ENCODE results near the gene SYT6.

SYT6 gene

DNA sequence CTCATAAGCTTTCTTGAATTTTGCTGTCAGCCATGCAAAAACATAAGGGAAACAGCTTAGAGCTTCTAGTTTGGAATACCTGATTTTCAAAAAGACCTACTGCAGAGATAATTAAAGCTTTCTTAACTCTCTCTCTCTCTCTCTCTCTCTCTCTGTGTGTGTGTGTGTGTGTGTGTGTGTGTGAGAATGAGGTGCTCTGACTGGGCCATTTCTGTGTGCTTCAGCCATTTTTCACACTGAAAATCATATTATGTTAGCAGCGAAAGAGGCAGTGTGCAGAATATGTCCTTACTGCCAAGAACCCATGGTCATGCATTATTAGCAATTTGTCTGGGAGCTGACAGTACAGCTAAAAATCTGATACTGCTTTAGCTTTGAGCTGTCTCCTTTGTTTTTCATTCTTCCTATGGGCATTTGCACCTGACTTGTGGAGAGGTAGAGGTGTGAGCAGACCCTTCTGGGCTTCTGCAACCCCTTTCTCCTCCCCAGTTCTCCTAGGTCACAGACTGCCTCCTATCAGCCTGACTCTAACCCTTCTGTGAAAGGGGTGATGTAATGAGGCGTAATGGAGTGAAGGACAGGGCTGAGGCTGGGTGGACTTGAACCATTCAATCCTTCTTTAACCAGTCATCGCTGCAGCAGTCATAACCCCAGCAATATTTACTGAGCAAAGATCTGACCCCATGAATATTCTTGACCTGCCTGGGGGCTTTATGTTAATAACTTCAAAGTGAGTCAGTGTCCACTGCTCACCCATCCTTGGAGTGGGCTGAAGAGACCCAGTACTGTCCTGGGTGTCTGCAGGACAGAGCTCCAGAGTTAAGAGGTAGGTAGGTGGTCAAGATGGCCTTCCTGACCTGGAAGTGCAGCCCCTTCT, 61.2 kb downstream of the SYT6 start:
- no peak for DNase-seq (ENCODE audit: low spot score)

DNA sequence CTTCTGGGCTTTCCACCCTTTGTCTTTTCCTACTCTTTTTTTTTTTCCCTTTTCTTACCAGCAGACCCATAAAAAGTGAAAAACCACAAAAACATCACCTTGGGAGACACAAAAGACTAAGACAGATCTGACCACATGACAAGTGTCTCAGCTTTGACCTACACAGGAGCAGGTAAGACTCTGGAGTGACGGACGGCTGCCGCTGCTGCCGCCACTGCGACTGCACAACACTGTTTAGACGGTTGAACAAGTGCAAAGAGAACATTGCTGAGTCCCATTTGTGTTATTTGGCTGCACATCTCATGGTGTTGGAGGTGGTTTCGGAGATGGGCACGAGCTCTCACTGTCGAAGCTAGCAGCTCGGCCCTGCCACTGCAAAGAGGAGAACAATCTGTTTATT, 62.0 kb downstream of the SYT6 start:
- DNase-seq (ENCODE audit: low spot score), result no peak

DNA sequence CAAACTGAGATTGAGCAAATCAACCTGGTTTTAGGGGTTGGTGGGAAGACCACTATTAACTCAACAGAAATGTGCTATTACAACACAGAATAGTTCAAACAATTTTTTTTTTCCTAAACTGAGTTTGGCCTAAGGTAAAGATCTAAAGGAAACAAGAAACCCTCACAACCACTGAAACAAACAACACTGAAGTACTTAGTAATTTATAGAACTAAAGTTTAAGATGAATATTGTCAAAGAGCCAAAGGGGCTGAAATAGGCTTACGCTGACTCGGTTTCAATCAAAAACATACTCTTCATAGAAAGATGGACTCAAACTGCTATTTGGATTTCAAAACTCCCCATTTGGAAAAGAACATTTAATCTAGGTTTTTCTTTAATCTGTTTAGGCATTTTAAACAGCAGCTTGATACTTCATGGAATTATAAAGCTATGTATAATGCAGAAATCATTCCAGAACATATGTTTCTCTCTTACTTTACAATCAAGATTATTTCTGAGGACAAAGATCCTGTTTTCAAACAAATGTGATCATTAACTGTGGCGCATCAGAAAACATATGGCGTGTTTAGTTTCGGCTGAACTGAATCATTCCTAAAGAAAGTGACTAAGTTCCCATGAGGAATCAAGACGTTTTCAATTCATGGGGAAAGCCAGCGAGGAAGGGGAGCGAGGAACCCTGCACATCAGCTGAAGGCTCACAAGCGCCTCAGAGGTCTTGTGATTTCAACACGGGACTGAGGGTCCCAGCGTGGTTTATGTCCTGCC, 62.7 kb downstream of the SYT6 start:
- no peak for DNase-seq (ENCODE audit: low spot score)

DNA sequence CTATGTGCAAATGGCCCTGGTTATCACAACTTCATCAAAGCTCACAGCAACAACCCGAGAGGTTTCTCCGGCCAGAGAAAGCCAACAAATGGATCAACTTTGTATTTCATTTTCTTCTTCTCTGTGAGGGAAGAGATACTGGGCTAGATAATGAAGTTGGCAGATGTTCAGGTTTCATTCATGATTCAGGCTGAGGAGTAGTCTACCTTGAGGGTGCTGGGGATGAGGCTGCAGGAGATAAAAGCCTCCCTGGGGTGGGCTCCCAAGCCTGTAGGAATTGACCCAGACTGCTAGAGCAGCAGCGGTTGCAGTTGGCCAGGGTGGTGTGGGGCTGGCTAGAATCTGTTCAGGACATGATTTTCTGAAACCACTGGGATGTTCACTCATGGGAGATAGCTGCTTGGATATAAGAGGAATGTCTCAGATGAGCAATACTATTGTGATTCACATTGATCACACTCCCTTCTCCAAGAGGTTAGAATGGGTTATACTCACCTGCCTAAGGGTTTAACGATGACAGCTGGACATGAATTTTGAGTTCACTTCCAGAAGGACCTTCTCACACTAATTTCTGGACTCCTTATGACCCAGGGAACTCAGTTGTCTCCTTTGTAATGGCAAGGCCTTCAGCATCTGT, 64.0 kb downstream of the SYT6 start:
- DNase-seq (ENCODE audit: low spot score), result no peak

DNA sequence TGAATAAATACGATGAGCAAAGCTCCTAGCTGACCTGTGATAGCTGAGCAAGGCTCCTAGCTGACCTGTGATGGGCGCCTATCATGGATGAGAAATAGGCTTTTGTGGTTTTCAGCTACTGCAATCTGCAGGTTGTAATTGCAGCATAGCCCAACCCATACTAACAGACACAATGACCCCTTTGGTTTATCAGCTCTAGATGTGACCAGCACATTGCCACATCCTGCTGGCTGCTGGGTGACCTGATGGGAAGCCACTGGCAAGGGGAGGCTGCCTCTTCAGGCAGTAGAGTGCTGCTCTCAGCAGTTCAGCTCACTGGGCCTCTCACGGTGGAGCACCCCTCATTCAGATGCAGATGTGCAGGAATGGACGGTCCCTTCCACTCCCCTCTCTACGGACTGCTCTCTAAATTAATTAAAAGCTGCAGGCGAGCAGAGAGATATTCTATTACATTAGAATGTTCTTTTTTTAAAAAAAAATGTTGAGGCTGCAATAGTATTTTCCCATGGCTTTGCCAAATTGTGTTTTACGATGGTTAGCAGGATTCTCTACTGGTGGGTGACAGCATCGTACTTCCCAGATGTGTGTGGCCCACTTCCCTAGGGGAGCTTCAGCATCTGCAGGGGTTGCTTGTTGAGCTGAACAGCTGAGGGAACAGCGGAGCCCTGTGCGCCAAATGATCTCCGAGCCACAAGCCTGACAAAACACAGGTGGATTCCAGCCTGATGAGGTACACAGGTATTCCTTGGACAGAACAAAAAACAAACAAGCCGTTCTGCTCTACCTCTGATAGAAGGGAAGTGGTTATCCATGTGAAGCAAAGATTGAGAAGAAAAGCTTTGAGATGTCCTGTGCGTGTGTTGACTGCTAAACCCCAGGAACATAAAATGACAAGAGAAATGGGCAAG, 65.0 kb downstream of the SYT6 start:
- DNase-seq (ENCODE audit: low spot score), result peak; percentile 40

DNA sequence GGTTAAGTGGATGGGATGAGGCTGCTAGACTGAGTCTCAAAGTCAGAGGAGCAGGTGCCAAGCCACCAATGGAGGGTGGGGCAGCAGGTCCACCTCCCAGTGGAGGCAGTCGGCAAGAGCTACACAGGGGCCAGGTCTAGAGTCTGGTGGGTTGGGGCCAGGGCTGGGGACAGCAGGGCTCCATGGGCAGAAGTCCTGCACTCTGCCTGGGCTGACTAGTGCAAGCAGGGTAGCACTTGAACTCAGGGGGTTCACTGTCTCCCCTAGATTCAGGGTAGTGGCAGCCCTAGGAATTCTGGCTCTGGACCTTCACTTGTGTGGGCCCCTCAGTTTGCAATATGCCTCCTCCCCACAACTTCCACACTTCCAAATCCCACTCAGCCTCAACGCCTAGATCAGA, 66.2 kb downstream of the SYT6 start:
- no peak for DNase-seq (ENCODE audit: low spot score)

DNA sequence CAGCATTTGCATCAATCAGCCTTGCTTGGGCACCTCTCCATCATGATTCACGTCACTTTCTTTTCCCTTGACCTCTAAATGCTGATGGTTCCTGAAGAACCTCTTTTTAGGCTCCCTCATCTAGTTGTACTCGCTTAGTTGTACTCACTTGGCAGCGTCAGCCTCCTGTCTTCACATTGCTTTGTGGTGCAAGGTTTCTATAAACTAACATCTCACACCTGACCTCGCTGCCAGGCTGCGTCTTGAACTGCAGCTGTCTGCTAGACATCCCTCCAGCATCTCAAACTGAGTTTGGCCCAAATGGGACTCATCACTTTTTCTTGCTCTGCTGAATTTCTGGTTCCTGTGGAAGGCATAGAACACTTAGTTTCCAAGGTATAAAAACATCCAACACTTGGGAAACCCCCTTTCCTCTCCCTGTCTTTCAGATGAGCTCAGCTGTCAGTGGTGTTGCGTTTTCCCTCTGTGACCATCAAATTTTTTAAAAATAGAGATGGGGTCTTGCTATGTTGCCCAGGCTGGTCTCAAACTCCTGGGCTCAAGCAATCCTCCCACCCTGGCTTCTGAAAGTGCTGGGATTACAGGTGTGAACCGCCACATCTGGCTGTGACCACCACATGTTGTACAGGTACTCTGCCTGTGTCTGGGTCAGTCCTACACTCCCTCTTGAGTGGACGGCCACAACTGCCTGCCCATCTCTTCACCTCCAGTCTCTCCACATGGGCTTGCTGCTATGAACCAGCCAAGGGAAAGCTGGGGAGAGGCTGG, 66.9 kb downstream of the SYT6 start:
- DNase-seq (ENCODE audit: low spot score), result no peak

DNA sequence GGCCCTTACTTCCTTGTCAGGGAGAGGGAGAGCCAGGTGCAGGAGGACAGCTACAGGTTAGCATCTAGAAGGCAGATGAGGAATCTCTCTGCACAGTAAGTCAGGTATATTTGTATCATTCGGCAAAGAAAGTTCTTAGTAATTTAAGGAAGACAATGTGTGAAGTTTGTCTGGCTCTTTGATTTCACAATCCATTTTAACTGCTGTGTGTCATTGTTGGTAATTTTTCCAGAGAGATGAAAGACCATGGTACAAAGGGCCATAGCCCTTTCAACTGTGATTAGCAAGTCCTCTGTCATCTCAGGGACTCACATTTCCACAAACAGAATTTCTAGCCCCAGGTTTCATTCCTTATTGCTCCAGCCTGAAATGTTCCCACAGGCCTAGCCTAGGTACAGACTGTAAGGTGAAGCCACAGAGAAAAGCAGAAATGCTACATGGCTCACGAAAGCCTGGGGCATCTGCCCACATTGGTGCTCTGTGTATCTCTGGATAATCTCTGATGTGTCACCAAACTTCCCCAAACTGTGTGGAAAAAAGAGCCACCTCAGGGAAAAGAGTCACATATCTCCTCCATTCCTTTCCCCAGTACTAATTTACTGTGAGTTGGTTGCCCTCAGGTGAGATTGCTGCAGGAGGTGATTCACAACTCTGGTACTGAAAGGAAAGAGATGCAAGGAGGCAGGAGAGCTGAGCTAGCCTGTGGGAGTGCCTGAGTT, 70.6 kb downstream of the SYT6 start:
- DNase-seq (ENCODE audit: low spot score), result no peak

DNA sequence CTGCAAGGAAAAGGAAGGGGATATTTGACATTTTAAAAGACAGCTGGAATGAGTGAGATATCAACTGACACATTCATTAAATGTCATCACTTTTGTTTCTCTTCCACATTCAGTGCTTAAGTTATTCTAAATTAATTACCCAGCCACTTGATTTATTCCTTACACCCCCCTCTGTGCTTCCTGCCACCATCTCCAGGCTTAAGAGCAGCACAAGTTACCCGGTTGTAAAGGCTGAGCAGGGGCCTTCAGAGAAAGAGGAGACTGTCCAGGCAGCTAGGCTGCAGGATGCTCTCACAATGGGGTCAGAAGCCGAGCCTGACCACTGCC, 71.4 kb downstream of the SYT6 start:
- no peak for DNase-seq (ENCODE audit: low spot score)

DNA sequence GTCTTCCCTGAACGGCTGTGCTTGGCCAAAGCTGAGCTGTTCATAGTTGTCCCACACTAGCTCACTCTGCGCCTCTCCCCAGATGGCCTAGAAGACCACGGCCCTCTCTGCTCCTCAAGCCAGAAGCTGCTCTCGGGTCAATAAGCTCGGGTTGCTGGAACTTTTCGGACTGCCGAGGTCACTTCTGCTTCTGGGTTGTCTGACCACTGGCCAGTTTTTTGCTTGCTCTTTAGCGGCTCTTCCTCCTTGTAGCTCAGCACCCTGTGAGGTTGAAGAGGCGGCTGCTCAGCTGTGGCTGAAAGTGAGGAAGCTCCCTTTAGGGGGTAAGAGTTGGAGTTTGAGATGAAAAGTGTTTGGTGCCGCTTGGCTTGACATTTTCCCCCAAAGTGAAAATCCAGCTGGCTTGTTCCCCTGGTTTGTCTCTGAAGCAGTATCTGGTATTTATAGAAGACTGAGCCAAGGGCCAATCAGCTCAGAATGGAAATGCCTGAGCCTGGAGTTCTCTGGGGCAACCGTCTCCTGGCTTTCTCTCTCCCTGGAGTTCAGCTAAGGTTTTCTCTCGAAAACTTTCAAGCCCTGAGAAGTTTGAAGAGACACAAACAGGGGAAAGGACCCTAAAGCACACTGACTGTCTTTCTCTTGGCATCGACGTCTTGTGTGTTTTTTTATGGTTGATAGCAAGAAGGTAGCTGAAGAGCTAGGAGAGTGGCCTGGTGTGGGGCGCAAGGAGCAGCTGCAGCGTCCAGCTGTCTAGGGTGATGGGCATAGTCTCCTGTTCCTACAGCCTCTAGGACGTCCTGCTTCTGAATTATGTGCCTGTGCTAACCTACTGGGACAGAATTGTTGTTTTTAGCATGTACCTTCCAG, 72.0 kb downstream of the SYT6 start:
- DNase-seq (ENCODE audit: low spot score), result no peak

DNA sequence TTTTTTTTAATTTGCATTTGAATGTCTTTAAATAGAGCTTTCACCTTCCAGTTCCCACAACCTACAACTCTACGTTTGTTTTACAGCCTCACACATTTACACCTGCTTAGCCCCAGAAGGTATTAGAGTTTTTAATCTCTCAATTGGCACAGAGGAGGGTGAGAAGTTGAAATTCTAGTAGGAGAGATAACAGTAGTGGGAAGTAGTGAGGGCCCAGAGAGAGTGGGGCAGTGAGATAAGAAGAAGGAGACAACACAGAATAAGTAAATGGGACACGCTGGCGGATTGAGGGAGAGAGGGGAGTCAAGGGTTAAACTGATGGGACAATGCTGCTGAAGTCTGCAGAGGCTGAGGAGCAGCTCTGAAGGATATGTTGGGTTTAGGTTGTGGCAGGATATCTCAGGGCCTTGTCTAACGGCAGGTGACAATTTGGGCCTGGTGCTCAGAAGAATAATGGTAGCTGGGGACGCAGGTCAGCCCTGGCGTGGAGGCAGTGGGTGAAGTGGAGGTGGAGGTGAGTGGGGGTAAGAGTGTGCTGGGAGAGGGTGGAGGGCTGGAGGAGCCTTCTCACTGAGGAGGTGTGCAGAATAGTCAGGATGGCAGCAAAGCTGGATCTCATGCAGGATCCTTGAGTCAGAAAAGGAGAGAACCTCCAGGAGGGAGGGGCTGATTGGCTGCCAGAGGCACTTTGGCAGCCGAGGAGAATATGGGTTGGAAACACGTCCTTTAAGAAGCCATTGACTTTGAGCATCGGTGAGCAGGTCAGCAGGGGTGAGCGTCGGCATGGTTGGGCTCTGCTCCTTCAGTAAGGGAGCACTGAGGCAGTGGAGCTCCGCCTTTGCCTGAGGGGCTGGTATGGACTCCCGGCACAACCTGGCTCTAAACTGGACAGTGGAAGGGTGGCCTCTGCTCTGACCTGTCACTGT, 72.9 kb downstream of the SYT6 start:
- DNase-seq (ENCODE audit: low spot score), result no peak

DNA sequence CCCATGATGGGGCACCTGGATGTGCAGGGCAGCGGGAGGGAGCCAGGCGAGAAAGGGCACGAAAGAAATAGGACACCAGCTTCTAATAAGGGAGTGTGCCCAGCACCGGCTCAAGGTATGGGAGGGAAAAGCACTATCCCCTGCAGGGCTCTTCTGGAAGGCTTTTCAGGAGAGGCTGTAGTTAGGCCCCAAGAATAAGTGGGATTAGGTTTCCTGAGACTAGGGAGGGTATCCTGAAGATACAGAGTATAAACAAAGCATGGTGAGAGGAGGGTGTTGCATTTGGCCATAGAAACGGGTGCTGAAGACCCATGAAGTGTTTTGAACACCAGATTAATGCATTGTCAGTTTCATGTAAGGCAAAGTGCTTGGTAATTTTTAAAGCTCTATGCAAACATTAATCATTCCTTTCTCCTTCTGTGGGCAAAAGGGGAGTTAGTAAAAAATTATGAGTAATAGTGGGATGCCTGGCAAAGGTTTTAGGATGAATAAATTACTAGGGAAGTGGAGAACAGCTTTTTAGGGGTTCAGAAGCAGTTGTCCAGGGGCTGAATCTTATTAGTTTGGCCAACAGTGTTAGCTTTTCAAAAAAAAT, 74.0 kb downstream of the SYT6 start:
- no peak for DNase-seq (ENCODE audit: low spot score)

DNA sequence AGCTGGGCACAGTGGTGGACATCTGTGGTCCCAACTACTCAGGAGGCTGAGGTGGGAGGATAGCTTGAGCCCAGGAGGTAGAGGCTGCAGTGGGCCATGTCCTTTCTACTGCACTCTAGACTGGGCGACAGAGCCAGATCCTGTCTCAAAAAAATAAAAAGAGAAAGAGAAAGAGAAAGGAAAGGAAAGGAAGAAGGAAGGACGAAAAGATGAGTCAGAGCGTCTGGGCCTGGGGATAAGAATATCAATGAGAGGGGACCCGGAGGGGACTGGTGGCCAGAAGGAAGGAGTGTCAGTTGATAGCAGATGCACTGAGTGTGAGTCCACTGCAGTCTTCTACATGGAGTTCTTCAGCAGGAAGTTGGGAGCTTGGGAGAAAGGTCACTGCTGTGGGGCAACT, 75.6 kb downstream of the SYT6 start:
- no peak for DNase-seq (ENCODE audit: low spot score)

DNA sequence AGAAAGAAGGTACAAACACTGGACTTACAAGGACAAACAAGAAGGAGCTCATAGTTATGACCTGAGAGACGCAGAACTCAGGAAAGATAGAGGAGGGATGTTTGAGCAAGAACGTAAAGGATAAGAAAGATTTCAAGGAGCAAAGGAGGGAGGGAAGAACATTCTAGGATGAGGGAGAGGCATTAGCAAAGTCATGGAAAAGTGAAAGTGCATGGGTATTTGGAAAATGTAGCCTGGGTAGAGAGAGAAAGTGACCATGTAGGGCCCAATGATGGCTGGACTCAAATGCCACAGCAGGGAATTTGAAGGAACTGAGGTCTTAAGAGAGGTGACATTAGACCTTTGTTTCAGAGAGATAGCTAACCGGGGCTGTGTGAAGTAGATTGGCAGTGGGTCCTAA, 76.5 kb downstream of the SYT6 start:
- DNase-seq (ENCODE audit: low spot score), result no peak

DNA sequence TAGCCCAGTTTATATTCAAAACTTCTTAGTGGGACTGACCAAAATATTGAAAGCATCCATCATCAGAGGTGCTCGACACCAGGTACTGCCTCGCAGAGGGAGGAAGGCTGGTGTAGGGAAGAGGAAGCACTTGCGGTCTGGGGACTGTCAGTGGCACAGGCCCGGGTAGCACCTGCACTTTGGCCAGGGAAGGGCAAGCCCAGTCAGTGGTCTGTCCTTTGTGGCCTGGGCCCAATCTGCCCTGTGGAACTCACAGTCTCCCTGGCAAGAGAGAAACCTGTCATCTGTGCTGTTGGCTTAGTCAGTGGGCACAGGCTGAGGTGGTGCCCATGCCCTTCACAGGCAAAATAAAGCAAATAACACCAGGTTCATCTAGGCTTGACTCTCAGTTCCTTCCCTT, 77.4 kb downstream of the SYT6 start:
- no peak for DNase-seq (ENCODE audit: low spot score)

DNA sequence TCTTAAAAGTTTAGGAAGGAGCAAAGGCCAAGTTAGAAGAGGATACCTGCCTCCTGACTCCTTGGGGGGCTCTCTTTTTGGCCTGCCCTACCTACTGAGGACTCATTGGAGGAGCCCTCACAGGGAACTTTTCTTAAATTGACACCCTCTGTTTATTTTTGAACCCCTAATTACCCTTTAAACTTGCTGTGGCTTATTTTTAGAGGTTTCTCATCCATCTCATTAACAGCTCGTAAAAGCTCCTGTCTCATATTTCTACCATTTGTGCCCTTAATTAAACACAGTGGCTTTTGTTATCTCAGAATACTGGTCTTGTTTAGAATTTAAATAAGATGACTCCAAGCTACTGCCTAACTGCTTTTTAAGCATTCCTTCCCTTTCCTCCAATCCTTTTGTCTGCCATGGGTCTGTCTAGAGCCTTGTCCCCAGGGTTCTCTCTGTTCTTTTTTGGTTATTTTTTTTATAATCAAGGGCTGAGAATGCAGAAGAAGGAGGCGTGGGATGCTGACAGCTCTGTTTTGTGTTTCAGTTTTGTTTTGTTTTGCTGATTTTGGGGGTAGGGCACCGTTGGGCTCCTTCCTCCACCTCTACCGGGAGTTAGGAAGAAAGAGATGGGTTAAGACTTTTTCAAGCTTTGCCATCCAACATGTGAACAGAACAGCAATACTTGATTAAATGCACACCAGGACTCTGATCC, 78.0 kb downstream of the SYT6 start:
- DNase-seq (ENCODE audit: low spot score), result no peak

DNA sequence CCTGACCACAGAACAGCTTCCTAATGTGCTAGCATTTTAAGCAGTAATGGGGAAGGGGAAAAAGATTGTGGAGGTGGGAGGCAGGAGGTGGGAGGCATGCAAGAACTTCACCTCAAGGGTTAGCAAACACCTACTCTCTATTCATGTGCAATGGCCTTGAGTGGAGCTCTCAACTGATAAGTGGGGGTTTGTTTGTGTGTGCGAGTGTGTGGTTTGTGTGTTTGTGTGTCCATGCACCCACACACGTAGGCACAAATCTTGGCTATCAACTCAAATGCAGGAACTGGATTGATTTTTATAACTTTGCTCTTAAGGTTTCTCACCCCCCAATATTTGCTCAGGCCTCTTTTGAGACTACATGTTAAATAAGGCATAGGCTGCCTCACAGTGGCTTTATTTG, 78.6 kb downstream of the SYT6 start:
- no peak for DNase-seq (ENCODE audit: low spot score)

DNA sequence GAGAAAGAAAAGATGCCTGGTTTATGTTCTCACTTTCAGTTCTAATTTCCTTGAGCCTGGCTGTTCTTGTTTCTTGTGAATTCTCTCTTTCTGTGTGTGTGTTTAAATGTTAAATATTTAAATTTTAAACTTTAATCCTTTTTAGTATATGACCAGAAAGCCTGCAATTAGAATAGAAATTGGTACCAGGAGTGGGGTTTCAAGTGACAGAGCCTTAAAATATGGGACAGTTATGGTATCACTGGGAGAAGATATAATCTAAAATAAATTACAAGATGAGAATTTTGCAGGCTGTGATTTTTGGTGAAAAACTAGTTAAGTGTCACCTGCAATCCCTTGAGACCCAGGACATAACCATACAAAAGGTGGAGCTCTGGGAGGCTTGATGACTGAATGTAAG, 81.4 kb downstream of the SYT6 start:
- no peak for DNase-seq (ENCODE audit: low spot score)

All from HuH-7 (cell line).